Tongue (tissue), 2 donors: ENCODE data around the gene MRPL44. TPM values are rescaled to one million over a fixed set of nuclear protein-coding genes. Genes with fewer than 3 reads are reported as not detected.

Source experiments
- DNase-seq: peaks from one replicate; pipeline ENCODE4 v3.0.0-alpha.2; 2015
- total RNA-seq: library from RNA; depleted of rRNA; stranded (reverse); fragments of >200 nt; gene quantifications from one replicate; pipeline ENCODE4 v1.2.3, GENCODE V29; 2014

The MRPL44 gene
- total RNA-seq, 1 donor from 2014 or later = 49.3 TPM

- no peak for DNase-seq
These were observed 52.5 kb downstream of the MRPL44 start for GRCh38 chr2:224009605-224010315.

- DNase-seq = no peak
These were observed 54.6 kb downstream of the MRPL44 start for GRCh38 chr2:224011837-224012236.

- DNase-seq = no peak
These were observed 57.1 kb downstream of the MRPL44 start for GRCh38 chr2:224014336-224014735.

- DNase-seq = no peak
These were observed 59.7 kb downstream of the MRPL44 start for GRCh38 chr2:224016963-224017362.

Other genes starting within 250 kb of the MRPL44 start
- gene AP1S3, start 119.9 kb upstream of the MRPL44 start, total RNA-seq = 3.0 TPM
- gene WDFY1, start 12.1 kb upstream of the MRPL44 start, total RNA-seq = 58.8 TPM
- gene SERPINE2, start 81.8 kb downstream of the MRPL44 start, total RNA-seq = 44.6 TPM